Activated T-cell treated with anti-CD3 and anti-CD28 coated beads, Interleukin-2, amount 50 U/mL, for 48 hours (primary cell): ENCODE results near the gene SPDYE1.
"Not testable (repeated sequence)": the region's sequence is repeated elsewhere in the genome, so short reads cannot be mapped to it uniquely, and the experiment has no call there.

Experiments
- DNase-seq, 2 experiments: peaks; one replicate each; pipeline ENCODE4 v3.0.0-alpha.2; 2020

The SPDYE1 gene

GRCh38 chr7:43992896-43993295, 4.8 kb upstream of the SPDYE1 start:
- not testable (repeated sequence) for DNase-seq

GRCh38 chr7:43994681-43995080, 3.0 kb upstream of the SPDYE1 start:
- DNase-seq = not testable (repeated sequence)

GRCh38 chr7:44012081-44012480, 14.4 kb downstream of the SPDYE1 start:
- DNase-seq = not testable (repeated sequence)

GRCh38 chr7:44015090-44015489, 17.4 kb downstream of the SPDYE1 start:
- not testable (repeated sequence) for DNase-seq

GRCh38 chr7:44018857-44019807, 21.4 kb downstream of the SPDYE1 start:
- peak; percentile 100 for DNase-seq

DNA sequence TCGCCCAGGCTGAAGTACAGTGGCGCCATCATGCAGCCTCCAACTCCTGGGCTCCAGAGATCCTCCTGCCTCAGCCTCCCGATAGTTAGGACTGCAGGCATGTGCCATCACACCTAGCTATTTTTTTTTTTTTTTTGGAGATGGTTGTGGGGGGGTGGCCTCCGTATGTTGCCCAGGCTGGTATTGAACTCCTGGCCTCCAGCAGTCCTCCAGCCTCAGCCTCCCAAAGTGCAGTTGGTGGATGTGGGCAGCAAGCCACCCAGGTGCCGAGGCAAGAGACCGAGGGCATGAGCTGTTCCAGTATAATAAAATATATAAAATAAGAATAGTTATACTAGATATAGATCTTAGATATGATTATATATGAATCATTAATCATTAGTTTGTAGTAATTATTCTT, 22.1 kb downstream of the SPDYE1 start:
- not testable (repeated sequence) for DNase-seq

GRCh38 chr7:44022069-44022468, 24.4 kb downstream of the SPDYE1 start:
- not testable (repeated sequence) for DNase-seq

DNA sequence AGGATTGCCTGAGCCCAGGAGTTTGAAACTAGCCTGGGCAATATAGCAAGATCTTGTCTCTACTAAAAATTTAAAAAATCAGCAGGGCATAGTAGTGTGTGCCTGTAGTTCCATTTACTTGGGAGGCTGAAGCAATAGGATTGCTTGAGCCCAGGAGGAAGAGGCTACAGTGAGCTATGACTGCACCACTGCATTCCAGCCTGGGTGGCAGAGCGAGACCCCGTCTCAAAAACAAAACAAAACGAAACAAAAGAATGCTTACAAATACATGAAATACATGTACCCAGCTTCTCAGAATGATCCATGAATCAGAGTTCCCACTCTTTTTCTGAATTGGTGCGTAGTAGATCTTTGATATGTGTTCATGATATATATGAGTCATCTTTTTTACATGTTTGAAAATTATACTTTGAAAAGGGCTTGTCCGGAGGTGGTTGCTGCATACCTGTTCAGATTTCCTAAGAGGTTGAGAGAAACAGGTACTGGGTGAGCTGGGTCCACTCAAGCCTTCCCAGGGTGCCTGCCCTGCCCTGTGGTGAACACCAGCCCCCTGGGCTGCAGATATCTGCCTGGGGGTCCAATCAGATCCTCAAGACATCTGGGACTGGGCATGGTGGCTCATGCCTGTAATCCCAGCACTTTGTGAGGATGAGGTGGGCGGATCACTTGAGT, 25.2 kb downstream of the SPDYE1 start:
- peak; percentile 65 to 68 for DNase-seq

GRCh38 chr7:44029433-44029832, 31.7 kb downstream of the SPDYE1 start:
- not testable (repeated sequence) for DNase-seq

DNA sequence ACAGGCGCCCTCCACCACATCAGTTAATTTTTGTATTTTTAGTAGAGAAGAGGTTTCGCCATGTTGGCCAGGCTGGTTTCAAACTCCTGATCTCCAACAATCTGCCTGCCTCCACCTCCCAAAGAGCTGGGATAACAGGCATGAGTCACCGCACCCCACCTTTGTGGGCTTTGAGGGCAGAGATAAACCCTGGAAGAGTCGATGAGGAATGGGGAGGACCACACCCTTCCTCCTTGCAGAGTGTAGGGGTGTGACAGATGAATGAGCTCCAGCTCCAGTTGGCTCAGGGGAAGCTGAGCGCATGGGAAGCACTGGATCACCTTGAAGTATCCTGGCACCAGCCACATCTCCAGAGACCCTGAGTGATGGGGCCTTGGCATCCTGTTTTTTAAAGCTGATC, 32.3 kb downstream of the SPDYE1 start:
- DNase-seq = not testable (repeated sequence)

GRCh38 chr7:44031319-44031718, 33.6 kb downstream of the SPDYE1 start:
- peak in 1 of 2 experiments; percentile 5 for DNase-seq

GRCh38 chr7:44032031-44032430, 34.3 kb downstream of the SPDYE1 start:
- not testable (repeated sequence) for DNase-seq

- DNase-seq = not testable (repeated sequence)
These were observed 36.5 kb downstream of the SPDYE1 start for GRCh38 chr7:44033971-44034844.

DNA sequence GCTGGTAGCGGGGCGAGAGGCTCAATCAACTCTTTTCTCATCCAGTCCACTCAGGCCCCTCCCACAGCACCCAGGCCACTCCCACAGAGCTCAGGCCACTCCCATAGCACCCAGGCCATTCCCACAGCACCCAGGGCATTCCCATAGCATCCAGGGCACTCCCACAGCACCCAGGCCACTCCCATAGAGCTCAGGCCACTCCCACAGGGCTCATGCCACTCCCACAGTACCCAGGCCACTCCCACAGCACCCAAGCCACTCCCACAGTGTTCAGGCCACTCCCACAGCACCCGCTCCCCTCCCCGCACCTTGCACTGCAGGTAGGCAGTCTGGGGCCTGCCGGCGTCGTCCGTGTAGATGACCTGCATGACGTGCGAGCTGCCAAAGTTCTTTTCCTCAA, 38.7 kb downstream of the SPDYE1 start:
- peak; percentile 77 to 78 for DNase-seq

DNA sequence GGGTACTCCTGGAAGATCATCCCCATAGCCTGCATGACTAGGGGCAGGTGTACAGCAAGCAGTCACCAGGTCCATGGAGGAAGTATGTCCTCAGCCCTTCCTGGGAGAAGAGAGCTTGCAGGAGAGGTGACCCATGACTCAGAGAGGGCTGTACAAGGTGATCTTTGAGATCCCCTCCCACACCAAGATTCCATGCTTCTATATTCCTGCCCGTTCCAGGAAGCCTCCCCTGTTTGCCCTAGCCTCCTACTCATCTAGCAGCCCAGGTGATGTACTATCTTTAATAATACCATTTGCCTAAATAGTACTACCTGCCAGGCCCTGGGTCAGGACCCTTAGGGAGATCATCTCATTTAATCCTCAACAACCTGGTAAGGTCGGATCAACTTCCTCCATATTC, 40.3 kb downstream of the SPDYE1 start:
- not testable (repeated sequence) for DNase-seq

GRCh38 chr7:44038553-44038952, 40.9 kb downstream of the SPDYE1 start:
- not testable (repeated sequence) for DNase-seq

- peak; percentile 92 for DNase-seq
These were observed 41.4 kb downstream of the SPDYE1 start for GRCh38 chr7:44038961-44039558.

DNA sequence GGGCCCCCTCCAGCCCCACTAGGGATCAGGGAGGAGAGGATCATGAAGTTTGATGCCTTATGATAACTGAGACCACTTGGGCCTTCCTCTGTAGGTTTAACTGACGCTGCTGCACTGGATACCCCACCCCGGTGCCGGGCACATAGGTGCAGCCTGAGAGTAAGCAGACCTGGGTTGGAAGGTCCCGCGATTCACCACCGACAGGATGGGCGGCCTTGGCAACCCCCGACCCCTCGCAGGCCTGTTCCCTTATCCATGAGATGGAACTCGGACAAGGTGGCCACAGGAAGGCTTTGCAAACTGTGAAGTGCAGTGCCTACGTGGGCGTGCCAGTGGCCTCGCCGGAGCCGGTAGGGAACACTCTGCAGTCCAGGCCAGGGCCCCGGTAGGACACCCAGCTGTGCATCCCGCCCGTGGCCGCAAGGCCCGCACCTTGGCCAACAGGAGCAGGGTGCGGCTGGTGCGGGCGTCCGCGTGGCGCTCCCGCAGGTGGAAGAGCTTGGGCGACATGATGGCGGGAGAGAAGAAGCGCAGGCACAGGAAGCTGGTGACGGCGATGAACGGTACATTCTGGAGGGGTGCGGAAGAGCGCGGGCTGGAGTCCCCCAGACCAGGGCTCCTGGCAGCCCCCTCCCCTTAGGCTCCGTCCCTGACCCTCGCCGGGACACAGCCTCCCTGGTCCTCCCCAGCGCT, 42.2 kb downstream of the SPDYE1 start:
- peak; percentile 51 to 61 for DNase-seq

GRCh38 chr7:44040493-44040891, 42.8 kb downstream of the SPDYE1 start:
- peak; percentile 70 to 80 for DNase-seq

GRCh38 chr7:44042221-44042620, 44.5 kb downstream of the SPDYE1 start:
- no peak for DNase-seq

GRCh38 chr7:44043902-44044301, 46.2 kb downstream of the SPDYE1 start:
- DNase-seq = no peak
